Cardiac muscle cell (in vitro differentiated cells and primary cell): ENCODE data around the gene EIF4B. TPM values are rescaled to one million over a fixed set of nuclear protein-coding genes. Genes with fewer than 3 reads are reported as not detected.

Source experiments
- DNase-seq, 2 donors: peaks; one replicate each; pipeline versions ENCODE4 v3.0.0 to v3.0.0-alpha.2; 2010 to 2017; ENCODE audit warnings: low read depth in 1 of 2, low spot score in 1 of 2
- H3K27ac ChIP-seq: fragments of 200-600 bp; sonication (generic); 2 replicates; pipeline ENCODE4 v1.5.1; 2016
- H3K27me3 ChIP-seq: fragments of 200-600 bp; sonication (generic); 2 replicates; pipeline ENCODE4 v1.6.0; 2016; ENCODE audit warnings: control low read depth
- H3K36me3 ChIP-seq: fragments of 200-600 bp; sonication (generic); 2 replicates; pipeline ENCODE4 v1.5.1; 2016; ENCODE audit warnings: control low read depth
- H3K4me1 ChIP-seq: fragments of 200-600 bp; sonication (generic); 2 replicates; pipeline ENCODE4 v1.8.1; 2017; ENCODE audit warnings: low read depth, mild to moderate bottlenecking, mixed run types
- H3K4me3 ChIP-seq: fragments of 200-600 bp; sonication (generic); 2 replicates; pipeline ENCODE4 v1.5.1; 2016; ENCODE audit warnings: mild to moderate bottlenecking
- H3K9me3 ChIP-seq: fragments of 200-600 bp; sonication (generic); 2 replicates; pipeline ENCODE4 v1.5.1; 2017; ENCODE audit warnings: low read depth, mild to moderate bottlenecking, control low read depth
- polyA plus RNA-seq: library from polyadenylated mRNA; unstranded; fragments of >200 nt; fragmentation: Nextera tagmentation; extraction: Ambion mirVana; gene quantifications from 2 replicates; pipeline ENCODE4 v1.2.1, GENCODE V29; 2016
- total RNA-seq: library from RNA; depleted of rRNA; stranded (reverse); fragments of >200 nt; gene quantifications from 2 replicates; pipeline ENCODE4 v1.2.3, GENCODE V29; 2016
- TF ChIP-seq, protein P1 (sequence below): IDR thresholded peaks from 2 replicates; pipeline ENCODE4 v1.5.1; 2012; ENCODE audit warnings: low read depth, mild to moderate bottlenecking, low read length

EIF4B gene
- total and polyA plus RNA-seq, 2 experiments from 2014 or later, result 50.0 to 722 TPM

DNA sequence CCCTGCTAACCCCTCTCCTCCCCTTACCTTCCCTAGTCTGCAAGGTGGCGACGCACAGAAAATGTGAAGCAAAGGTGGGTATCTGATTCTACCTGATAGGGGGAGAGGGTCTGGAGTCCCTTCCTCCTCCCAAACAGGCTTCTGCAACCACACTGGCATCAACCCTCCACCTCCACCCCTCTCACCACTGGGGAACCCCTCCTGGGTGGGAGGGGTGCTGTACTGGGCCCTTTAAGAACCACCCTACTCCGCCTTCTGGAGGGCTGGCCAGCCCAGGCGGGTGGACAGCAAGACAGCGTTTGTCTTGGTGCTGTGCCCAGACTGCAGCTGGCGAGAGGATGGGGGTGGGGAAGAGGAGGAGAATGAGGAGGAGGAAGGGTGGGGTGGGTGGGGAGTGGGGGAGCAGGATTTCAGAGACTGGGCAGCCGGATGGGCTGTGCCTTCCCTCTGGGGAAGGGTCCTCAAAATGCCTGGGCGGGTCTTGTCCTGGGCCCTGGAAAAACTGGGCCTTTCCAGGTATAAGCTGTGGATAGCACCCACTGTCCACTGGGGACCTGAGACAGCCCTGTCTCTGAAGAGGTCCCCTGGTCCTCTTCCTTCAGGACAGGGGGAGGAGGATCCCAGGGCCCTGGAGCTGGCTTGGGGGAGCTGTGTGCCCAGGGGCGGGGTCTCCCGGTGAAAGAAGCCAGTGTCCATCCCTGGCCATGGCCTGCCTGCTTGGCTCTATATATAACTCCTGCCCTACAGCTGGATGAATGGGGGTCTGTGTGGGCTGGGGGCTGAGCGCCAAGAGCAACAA lies 46.4 kb downstream of the EIF4B start:
- Histone ChIP-seq H3K36me3 (no peaks in the 10 kb centered on the region), H3K27me3 (no peaks in the 10 kb centered on the region), H3K9me3 (no peaks in the 10 kb centered on the region), H3K4me3 (no peak overlapping the region), H3K27ac (no peak overlapping the region), H3K4me1 (peaks cover 31% of the 10 kb centered on the region)
- DNase-seq, result peak in 1 of 2 donors; percentile 92
- TF ChIP-seq, protein P1, sequence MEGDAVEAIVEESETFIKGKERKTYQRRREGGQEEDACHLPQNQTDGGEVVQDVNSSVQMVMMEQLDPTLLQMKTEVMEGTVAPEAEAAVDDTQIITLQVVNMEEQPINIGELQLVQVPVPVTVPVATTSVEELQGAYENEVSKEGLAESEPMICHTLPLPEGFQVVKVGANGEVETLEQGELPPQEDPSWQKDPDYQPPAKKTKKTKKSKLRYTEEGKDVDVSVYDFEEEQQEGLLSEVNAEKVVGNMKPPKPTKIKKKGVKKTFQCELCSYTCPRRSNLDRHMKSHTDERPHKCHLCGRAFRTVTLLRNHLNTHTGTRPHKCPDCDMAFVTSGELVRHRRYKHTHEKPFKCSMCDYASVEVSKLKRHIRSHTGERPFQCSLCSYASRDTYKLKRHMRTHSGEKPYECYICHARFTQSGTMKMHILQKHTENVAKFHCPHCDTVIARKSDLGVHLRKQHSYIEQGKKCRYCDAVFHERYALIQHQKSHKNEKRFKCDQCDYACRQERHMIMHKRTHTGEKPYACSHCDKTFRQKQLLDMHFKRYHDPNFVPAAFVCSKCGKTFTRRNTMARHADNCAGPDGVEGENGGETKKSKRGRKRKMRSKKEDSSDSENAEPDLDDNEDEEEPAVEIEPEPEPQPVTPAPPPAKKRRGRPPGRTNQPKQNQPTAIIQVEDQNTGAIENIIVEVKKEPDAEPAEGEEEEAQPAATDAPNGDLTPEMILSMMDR, result no peak

DNA sequence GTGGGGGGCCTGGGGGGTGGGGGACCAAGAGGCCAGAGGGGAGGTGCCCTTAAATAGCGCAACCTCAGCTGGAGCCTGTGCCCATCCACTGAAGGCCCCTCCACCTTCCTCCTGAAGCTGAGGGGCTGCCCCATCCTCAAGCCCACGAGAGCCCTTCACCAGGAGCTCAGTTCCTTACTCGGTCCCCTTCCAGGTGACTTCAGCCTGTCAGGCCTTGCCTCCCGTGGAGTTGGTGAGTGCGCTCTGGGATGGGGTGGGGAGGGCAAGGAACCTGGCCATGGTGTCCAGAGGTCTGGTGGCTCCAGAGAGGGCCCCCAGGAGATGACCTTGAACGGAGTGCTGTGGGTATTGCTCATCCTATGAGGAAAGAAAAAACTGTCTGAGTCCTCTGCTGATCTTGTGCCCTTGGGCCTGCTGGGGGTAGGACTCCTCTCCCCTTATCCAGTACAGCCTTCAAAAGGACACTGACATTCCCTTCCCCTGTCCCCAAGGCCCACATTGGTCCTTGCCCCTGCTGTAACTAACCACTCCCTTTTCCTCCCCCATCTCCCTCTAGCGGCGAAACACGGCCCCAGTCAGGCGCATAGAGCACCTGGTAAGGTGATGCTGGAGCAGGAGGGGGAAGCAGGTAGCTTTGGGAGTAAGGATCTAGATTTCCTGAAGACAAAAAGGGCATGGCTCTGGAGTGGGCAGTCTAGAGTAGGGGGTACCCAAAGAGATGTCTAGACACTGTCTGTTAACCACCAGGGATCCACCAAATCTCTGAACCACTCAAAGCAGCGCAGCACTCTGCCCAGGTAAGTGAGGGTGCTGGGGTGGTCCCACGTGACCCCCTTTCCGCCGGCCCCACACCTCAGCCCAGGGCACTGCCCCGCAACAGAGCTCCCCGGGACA lies 47.2 kb downstream of the EIF4B start:
- H3K4me1 ChIP-seq, result peaks cover 23% of the 10 kb centered on the region
- H3K27ac ChIP-seq, result no peak overlapping the region
- H3K4me3 ChIP-seq, result peak overlapping the region; percentile 46
- TF ChIP-seq, protein P1, result peak; percentile 76
- peak; percentile 37 for DNase-seq
- no peaks in the 10 kb centered on the region for H3K9me3 ChIP-seq
- no peaks in the 10 kb centered on the region for H3K27me3 ChIP-seq
- H3K36me3 ChIP-seq, result no peaks in the 10 kb centered on the region

DNA sequence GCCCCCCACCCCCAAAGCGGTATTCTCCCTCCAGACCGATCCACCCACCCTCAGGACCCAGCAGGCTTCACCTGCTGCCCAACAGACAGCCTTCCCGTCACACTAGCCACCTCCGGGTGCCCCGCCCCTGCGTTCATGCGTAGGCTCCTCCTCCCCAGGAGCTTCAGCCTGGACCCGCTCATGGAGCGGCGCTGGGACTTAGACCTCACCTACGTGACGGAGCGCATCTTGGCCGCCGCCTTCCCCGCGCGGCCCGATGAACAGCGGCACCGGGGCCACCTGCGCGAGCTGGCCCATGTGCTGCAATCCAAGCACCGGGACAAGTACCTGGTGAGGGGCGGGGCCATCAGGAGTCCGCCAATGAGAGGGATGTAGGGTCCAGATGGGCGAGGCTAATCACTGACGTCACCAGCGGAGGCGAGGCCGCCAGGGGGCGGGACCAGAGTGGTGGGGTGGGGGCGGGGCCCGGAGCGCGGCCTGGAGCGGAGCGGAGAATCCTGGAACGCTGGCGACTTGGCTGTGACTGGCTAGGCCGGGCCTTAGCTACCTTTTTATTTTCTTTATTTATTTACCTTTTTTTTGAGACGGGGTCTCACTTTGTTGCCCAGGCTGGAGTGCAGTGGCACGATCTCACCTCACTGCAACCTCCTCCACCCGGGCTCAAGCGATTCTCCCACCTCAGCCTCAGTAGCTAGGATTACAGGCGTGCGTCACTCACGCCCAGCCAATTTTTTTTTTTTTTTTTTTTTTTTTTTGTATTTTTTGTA lies 48.0 kb downstream of the EIF4B start:
- Histone ChIP-seq H3K4me1 (peaks cover 16% of the 10 kb centered on the region), H3K27me3 (no peaks in the 10 kb centered on the region), H3K9me3 (no peaks in the 10 kb centered on the region), H3K27ac (no peak overlapping the region), H3K36me3 (no peaks in the 10 kb centered on the region), H3K4me3 (peak overlapping the region; percentile 46)
- peak; percentile 94 to 96 for DNase-seq
- TF ChIP-seq, protein P1, result no peak

DNA sequence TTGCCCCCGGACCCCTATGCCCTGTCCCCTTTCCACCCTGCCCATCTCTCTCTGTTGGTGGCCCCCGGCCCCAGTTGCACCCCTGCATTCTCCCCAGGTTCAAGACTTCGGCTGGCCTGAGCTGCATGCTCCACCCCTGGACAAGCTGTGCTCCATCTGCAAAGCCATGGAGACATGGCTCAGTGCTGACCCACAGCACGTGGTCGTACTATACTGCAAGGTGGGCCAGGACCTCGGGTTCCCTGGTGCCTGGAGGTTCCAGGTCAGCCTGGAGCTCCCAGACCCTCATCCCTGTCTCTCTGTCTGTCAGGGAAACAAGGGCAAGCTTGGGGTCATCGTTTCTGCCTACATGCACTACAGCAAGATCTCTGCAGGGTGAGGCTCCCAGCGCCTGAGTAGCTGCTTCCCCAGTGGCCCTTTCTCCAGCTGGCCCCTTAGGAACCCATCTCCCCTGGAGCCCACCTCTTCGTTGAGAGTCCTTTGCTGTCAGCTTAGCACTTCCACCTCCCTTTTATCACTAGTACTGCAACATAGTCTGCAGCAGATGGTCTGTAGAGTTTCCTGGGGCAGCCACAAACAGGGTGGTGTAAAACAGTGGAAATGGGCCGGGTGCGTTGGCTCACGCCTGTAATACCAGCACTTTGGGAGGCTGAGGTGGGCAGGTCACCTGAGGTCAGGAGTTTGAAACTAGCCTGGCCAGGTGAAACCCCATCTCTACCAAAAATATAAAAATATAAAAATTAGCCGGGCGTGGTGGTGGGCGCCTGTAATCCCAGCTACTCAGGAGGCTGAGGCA lies 49.4 kb downstream of the EIF4B start:
- Histone ChIP-seq H3K27ac (no peak overlapping the region), H3K9me3 (no peaks in the 10 kb centered on the region), H3K36me3 (no peaks in the 10 kb centered on the region), H3K27me3 (no peaks in the 10 kb centered on the region), H3K4me1 (peaks cover 7% of the 10 kb centered on the region), H3K4me3 (no peak overlapping the region)
- TF ChIP-seq, protein P1, result no peak
- no peak for DNase-seq
